Fibroblast of villous mesenchyme (primary cell): ENCODE data around the gene SURF1. TPM values are rescaled to one million over a fixed set of nuclear protein-coding genes. Genes with fewer than 3 reads are reported as not detected.

Experiments
- DNase-seq: peaks from one replicate; pipeline ENCODE4 v3.0.0-alpha.2; 2010; ENCODE audit warnings: low read depth
- H3K4me3 ChIP-seq: 2 replicates; pipeline ENCODE4 v1.5.1; 2011; ENCODE audit warnings: low read depth, mild to moderate bottlenecking, low read length
- CTCF ChIP-seq: IDR thresholded peaks from 2 replicates; pipeline ENCODE4 v1.5.1; 2012; ENCODE audit warnings: low read depth, mild to moderate bottlenecking, low read length; ENCODE audit not compliant: insufficient read depth
- total RNA-seq: library from RNA; depleted of rRNA; stranded (reverse); fragments of >200 nt; gene quantifications from 2 replicates; pipeline ENCODE4 v1.2.3, GENCODE V29; 2012

The SURF1 gene
- total RNA-seq, 1 donor = 13.4 TPM

GRCh38 chr9:133390713-133391112 lies 34.4 kb upstream of the SURF1 start:
- H3K4me3 ChIP-seq = no peak overlapping the region
- no peak for TF ChIP-seq CTCF
- no peak for DNase-seq

GRCh38 chr9:133389562-133389961 lies 33.3 kb upstream of the SURF1 start:
- DNase-seq = no peak
- H3K4me3 ChIP-seq = no peak overlapping the region
- no peak for TF ChIP-seq CTCF

GRCh38 chr9:133389025-133389557 lies 32.8 kb upstream of the SURF1 start:
- TF ChIP-seq CTCF = no peak
- no peak overlapping the region for H3K4me3 ChIP-seq
- DNase-seq = no peak

DNA sequence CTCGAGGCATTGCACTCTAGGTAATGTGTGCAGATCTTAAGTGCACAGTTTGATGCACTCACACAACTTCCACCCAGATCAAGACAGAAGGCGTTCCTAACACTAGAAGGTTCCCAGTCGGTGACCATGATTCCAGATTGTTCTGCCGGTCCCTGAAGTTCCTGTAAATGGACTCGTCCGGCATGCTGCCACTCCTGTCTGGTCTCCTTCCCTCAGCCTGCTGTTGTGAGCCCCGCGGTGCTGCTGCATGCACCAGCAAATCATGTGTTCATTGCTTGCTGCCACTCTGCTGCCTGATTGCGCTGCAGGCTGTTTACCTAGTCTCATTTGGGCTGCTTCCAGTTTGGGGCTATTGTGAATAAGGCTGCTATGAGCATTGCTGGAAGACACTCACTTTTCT lies 31.4 kb upstream of the SURF1 start:
- DNase-seq = no peak
- H3K4me3 ChIP-seq = no peak overlapping the region
- TF ChIP-seq CTCF = no peak

GRCh38 chr9:133386338-133386737 lies 30.1 kb upstream of the SURF1 start:
- H3K4me3 ChIP-seq = no peak overlapping the region
- no peak for DNase-seq
- no peak for TF ChIP-seq CTCF

GRCh38 chr9:133385452-133385851 lies 29.2 kb upstream of the SURF1 start:
- DNase-seq = no peak

More at GRCh38 chr9:133385452-133385851, 29.2 kb upstream of the SURF1 start:
- no peak overlapping the region for H3K4me3 ChIP-seq
- TF ChIP-seq CTCF = no peak
